ENCODE measurements around the gene HMX2.

GRCh38 chr10:123129618-123130271 is 18.2 kb upstream of the HMX2 start:
- no peak for TF ChIP-seq CTCF (optimal IDR thresholded peaks at IDR 0.05 in 1 of 3, IDR thresholded peaks at IDR 0.05 in 1 of 3, conservative IDR thresholded peaks at IDR 0.05 in 1 of 3; ENCODE audit: extremely low read depth in 1 of 3, insufficient read depth in 2 of 3, low read length in 3 of 3)
- no peak for TF ChIP-seq EZH2 (IDR thresholded peaks at IDR 0.05; ENCODE audit: low read length)
